GM12878 (cell line): ENCODE measurements around the gene EPOP. TPM values are rescaled to one million over a fixed set of nuclear protein-coding genes. Genes with fewer than 3 reads are reported as not detected.

Experiments used
- BACH1 ChIP-seq: fragments of 450-650 bp; IDR thresholded peaks from 2 replicates; pipeline ENCODE4 v1.6.1; 2017; ENCODE audit warnings: mild to moderate bottlenecking, borderline replicate concordance
- CREM ChIP-seq: IDR thresholded peaks from 2 replicates; pipeline ENCODE4 v1.6.1; 2014; ENCODE audit warnings: antibody characterized with exemption, low read depth
- USF2 ChIP-seq: IDR thresholded peaks from 2 replicates; pipeline ENCODE4 v1.6.1; 2011; ENCODE audit warnings: low read depth, low read length, improper control_type of control experiment, borderline replicate concordance
- polyA plus RNA-seq, 11 experiments: library from polyadenylated mRNA; depleted of rRNA in 4 of 11; unstranded in 6 of 11; stranded (reverse) in 5 of 11; fragments of >200 nt; fragmentation: Nextera tagmentation in 4 of 11; fragmentation: Illumina TruSeq in 1 of 11; extraction: Ambion mirVana in 4 of 11; extraction: Trizol in 1 of 11; gene quantifications; 1 replicate in 1 of 11; 2 replicates in 10 of 11; pipeline versions ENCODE4 v1.2.1 to v1.2.3, GENCODE V29; 2011 to 2016; ENCODE audit warnings: inconsistent platforms in 2 of 11, missing spikeins in 2 of 11, low read depth in 1 of 11
- total RNA-seq, 4 experiments: library from RNA; depleted of rRNA in 3 of 4; stranded (reverse); fragments of >200 nt in 3 of 4; fragmentation: Illumina TruSeq in 1 of 4; extraction: Trizol in 1 of 4; gene quantifications; 2 replicates each; pipeline versions ENCODE4 v1.2.1 to v1.2.3, GENCODE V29; 2013 to 2021
- TF ChIP-seq, protein P1 (sequence below): fragments of 450-650 bp; formaldehyde crosslinking; IDR thresholded peaks from 2 replicates; pipeline ENCODE4 v1.4.0; 2020; ENCODE audit warnings: mild to moderate bottlenecking, moderate library complexity
- TF ChIP-seq, protein P2 (sequence below): IDR thresholded peaks from 2 replicates; pipeline ENCODE4 v1.6.1; 2012; ENCODE audit warnings: low read length, inconsistent platforms

The EPOP gene
- total and polyA plus RNA-seq, 10 of the 15 experiments (the other 5 are each of a cell fraction or from before 2014, with no cell fraction given), result 0.53 to 9.0 (median 3.7) TPM

- TF ChIP-seq USF2 (no peak), BACH1 (peak; percentile 98), CREM (peak; percentile 58; the same call in 1 of the 2 replicates)
- TF ChIP-seq, protein P1, sequence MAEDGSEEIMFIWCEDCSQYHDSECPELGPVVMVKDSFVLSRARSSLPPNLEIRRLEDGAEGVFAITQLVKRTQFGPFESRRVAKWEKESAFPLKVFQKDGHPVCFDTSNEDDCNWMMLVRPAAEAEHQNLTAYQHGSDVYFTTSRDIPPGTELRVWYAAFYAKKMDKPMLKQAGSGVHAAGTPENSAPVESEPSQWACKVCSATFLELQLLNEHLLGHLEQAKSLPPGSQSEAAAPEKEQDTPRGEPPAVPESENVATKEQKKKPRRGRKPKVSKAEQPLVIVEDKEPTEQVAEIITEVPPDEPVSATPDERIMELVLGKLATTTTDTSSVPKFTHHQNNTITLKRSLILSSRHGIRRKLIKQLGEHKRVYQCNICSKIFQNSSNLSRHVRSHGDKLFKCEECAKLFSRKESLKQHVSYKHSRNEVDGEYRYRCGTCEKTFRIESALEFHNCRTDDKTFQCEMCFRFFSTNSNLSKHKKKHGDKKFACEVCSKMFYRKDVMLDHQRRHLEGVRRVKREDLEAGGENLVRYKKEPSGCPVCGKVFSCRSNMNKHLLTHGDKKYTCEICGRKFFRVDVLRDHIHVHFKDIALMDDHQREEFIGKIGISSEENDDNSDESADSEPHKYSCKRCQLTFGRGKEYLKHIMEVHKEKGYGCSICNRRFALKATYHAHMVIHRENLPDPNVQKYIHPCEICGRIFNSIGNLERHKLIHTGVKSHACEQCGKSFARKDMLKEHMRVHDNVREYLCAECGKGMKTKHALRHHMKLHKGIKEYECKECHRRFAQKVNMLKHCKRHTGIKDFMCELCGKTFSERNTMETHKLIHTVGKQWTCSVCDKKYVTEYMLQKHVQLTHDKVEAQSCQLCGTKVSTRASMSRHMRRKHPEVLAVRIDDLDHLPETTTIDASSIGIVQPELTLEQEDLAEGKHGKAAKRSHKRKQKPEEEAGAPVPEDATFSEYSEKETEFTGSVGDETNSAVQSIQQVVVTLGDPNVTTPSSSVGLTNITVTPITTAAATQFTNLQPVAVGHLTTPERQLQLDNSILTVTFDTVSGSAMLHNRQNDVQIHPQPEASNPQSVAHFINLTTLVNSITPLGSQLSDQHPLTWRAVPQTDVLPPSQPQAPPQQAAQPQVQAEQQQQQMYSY (CRISPR knock-in tag), result no peak
- TF ChIP-seq, protein P2, sequence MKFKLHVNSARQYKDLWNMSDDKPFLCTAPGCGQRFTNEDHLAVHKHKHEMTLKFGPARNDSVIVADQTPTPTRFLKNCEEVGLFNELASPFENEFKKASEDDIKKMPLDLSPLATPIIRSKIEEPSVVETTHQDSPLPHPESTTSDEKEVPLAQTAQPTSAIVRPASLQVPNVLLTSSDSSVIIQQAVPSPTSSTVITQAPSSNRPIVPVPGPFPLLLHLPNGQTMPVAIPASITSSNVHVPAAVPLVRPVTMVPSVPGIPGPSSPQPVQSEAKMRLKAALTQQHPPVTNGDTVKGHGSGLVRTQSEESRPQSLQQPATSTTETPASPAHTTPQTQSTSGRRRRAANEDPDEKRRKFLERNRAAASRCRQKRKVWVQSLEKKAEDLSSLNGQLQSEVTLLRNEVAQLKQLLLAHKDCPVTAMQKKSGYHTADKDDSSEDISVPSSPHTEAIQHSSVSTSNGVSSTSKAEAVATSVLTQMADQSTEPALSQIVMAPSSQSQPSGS, result peak; percentile 70
These were observed 26.9 kb upstream of the EPOP start (continued) for GRCh38 chr17:38701504-38702165.
